ENCODE results near the gene CTNNBIP1. TPM values are rescaled to one million over a fixed set of nuclear protein-coding genes. Genes with fewer than 3 reads are reported as not detected.
A peak's percentile ranks its signal among the peaks of the same experiment; 100 is the strongest.

CTNNBIP1 gene
- total and polyA plus RNA-seq, 9 of the 15 experiments (the other 6 are each of a cell fraction or from before 2014, with no cell fraction given): 0.65 to 29.2 (median 14.7) TPM

- no peak for TF ChIP-seq SRSF3 (IDR thresholded peaks at IDR 0.05; ENCODE audit: insufficient read depth, low read length)
- TF ChIP-seq NFE2 (IDR thresholded peaks at IDR 0.05; ENCODE audit: low read depth): no peak
- TF ChIP-seq, protein P1, sequence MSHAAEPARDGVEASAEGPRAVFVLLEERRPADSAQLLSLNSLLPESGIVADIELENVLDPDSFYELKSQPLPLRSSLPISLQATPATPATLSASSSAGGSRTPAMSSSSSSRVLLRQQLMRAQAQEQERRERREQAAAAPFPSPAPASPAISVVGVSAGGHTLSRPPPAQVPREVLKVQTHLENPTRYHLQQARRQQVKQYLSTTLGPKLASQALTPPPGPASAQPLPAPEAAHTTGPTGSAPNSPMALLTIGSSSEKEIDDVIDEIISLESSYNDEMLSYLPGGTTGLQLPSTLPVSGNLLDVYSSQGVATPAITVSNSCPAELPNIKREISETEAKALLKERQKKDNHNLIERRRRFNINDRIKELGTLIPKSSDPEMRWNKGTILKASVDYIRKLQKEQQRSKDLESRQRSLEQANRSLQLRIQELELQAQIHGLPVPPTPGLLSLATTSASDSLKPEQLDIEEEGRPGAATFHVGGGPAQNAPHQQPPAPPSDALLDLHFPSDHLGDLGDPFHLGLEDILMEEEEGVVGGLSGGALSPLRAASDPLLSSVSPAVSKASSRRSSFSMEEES (CRISPR knock-in tag; IDR thresholded peaks at IDR 0.05): peak; percentile 36
- no peak for TF ChIP-seq ZBTB11 (CRISPR knock-in tag; IDR thresholded peaks at IDR 0.05)
- no peak for TF ChIP-seq ZBTB33 (CRISPR knock-in tag; IDR thresholded peaks at IDR 0.05)
- no peak for TF ChIP-seq TAF15 (IDR thresholded peaks at IDR 0.05; ENCODE audit: low read depth, low read length)
- no peak for TF ChIP-seq PBX2 (CRISPR knock-in tag; IDR thresholded peaks at IDR 0.05; ENCODE audit: low read depth)
- TF ChIP-seq PBX2 (tag; conservative IDR thresholded peaks at IDR 0.05; ENCODE audit: low read depth): peak; percentile 57
- TF ChIP-seq RAD51 (IDR thresholded peaks at IDR 0.05; ENCODE audit: borderline replicate concordance, low read depth): peak; percentile 42; the same call in 1 of the 2 replicates
- TF ChIP-seq E2F3 (CRISPR knock-in tag; IDR thresholded peaks at IDR 0.05): no peak
- no peak for TF ChIP-seq NBN (IDR thresholded peaks at IDR 0.05; ENCODE audit: low read depth)
- TF ChIP-seq, protein P2, sequence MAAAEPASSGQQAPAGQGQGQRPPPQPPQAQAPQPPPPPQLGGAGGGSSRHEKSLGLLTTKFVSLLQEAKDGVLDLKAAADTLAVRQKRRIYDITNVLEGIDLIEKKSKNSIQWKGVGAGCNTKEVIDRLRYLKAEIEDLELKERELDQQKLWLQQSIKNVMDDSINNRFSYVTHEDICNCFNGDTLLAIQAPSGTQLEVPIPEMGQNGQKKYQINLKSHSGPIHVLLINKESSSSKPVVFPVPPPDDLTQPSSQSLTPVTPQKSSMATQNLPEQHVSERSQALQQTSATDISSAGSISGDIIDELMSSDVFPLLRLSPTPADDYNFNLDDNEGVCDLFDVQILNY (CRISPR knock-in tag; IDR thresholded peaks at IDR 0.05): no peak
These were observed 9.7 kb downstream of the CTNNBIP1 start (continued) for GRCh38 chr1:9900142-9901043.
